ENCODE results near the gene ZNF664. TPM values are rescaled to one million over a fixed set of nuclear protein-coding genes. Genes with fewer than 3 reads are reported as not detected.

Gene ZNF664
- total and polyA plus RNA-seq, 9 of the 15 experiments (the other 6 are each of a cell fraction or from before 2014, with no cell fraction given): 3.3 to 101 (median 63.6) TPM

DNA sequence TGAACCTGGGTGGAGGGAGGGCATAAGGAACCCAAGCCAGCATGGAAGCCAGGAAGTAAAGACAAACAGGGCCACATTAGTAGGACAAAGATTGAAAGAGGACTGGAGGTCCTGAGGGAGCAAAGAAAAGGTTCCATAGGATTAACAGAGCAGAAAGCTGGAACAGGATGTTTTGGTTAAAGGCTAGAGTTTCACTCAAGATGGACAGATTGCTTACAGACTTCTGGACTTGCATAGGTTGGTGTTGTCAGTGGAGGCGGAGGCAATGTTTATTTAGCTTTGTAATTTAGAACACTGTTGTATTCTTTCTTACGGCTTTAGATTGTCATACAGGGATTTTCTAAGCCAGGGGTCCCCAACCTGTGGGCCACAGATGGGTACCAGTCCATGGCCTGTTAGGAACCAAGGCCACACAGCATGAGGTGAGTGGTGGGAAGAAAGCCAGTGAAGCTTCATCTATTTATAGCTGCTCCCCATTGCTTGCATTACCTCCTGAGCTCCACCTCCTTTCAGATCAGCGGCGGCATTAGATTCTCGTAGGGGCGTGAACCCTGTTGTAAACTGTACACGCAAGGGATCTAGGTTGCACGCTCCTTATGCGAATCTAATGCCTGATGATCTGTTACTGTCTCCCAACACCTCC, 31.3 kb downstream of the ZNF664 start:
- ATAC-seq (no peak), DNase-seq (ENCODE audit: extremely low read depth in 1 of 4, low spot score in 3 of 4) (no peak), FAIRE-seq (no peak)
- TF ChIP-seq JUNB (CRISPR knock-in tag; conservative IDR thresholded peaks at IDR 0.05) (no peak), MYBL2 (IDR thresholded peaks at IDR 0.05; ENCODE audit: low read depth) (no peak), MYBL2 (CRISPR knock-in tag; IDR thresholded peaks at IDR 0.05; ENCODE audit: borderline replicate concordance) (no peak), SRF (CRISPR knock-in tag; IDR thresholded peaks at IDR 0.05) (no peak), BRD4 (IDR thresholded peaks at IDR 0.05) (no peak), BCL6 (CRISPR knock-in tag; IDR thresholded peaks at IDR 0.05) (no peak), SIN3B (IDR thresholded peaks at IDR 0.05; ENCODE audit: low read depth) (no peak)
- TF ChIP-seq, protein P1, sequence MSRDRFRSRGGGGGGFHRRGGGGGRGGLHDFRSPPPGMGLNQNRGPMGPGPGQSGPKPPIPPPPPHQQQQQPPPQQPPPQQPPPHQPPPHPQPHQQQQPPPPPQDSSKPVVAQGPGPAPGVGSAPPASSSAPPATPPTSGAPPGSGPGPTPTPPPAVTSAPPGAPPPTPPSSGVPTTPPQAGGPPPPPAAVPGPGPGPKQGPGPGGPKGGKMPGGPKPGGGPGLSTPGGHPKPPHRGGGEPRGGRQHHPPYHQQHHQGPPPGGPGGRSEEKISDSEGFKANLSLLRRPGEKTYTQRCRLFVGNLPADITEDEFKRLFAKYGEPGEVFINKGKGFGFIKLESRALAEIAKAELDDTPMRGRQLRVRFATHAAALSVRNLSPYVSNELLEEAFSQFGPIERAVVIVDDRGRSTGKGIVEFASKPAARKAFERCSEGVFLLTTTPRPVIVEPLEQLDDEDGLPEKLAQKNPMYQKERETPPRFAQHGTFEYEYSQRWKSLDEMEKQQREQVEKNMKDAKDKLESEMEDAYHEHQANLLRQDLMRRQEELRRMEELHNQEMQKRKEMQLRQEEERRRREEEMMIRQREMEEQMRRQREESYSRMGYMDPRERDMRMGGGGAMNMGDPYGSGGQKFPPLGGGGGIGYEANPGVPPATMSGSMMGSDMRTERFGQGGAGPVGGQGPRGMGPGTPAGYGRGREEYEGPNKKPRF (IDR thresholded peaks at IDR 0.05; ENCODE audit: low read depth, low read length): no peak
- Histone ChIP-seq H3K9me3 (replicated peaks; ENCODE audit: control insufficient read depth, insufficient read depth, low read depth, low read length) (no peaks in the 10 kb centered on the region), H3K36me3 (ENCODE audit: control insufficient read depth, insufficient read depth, low read length) (peaks cover 57% of the 10 kb centered on the region), H3K9me1 (ENCODE audit: control insufficient read depth, insufficient read depth, low read length) (peaks cover 6% of the 10 kb centered on the region), H3K27ac (ENCODE audit: extremely low read depth, low read depth, low read length) (no peak overlapping the region), H3K4me1 (replicated peaks in 1 of 2; ENCODE audit: control insufficient read depth in 2 of 2, insufficient read depth in 2 of 2, low read length in 2 of 2) (peaks cover 22 to 26% of the 10 kb centered on the region in 2 experiments), H3K79me2 (ENCODE audit: control insufficient read depth, insufficient read depth, low read length) (peaks cover 17% of the 10 kb centered on the region; the same call in 2 of the 3 replicates), H4K20me1 (replicated peaks; ENCODE audit: control insufficient read depth, insufficient read depth, low read length) (peaks cover 12% of the 10 kb centered on the region), H2AFZ (ENCODE audit: low read depth, low read length) (no peak overlapping the region), H3K9ac (ENCODE audit: insufficient read depth in 1 of 2, low read depth in 2 of 2, low read length in 2 of 2) (no peak overlapping the region; a peak in 1 of 4 replicates), H3K4me3 (no peak overlapping the region), H3K27me3 (ENCODE audit: control insufficient read depth in 2 of 2, insufficient read depth in 2 of 2, low read length in 2 of 2) (no peaks in the 10 kb centered on the region), H3K4me2 (ENCODE audit: insufficient read depth, low read length) (no peak overlapping the region)
- ChIA-PET CTCF (ENCODE audit: low intra/inter-chr PET ratio) (no interaction called here), POLR2A (no interaction called here)
- in situ Hi-C loops (cut with MboI): no loop called here
- WGBS (ENCODE audit: insufficient coverage, low coverage, missing lambda C conversion rate): 95% methylated on average over 9 of the region's 9 CpGs
- no TSS peak for BruUV-seq (replicated peaks)
- intact Hi-C loops (cut with micrococcal nuclease): no loop called here
